BJ (cell line): ENCODE data around the gene JMJD1C. TPM values are rescaled to one million over a fixed set of nuclear protein-coding genes. Genes with fewer than 3 reads are reported as not detected.

Experiments
- CTCF ChIA-PET: fragments of 350-600 bp; formaldehyde crosslinking; extraction: SDS; loops from one replicate; lab custom pipeline; 2021; ENCODE audit warnings: antibody characterized with exemption, inconsistent platforms; lab: Yijun Ruan, JAX
- POLR2A ChIA-PET: fragments of 300-600 bp; sonication (Branson Sonifier 250); formaldehyde crosslinking; extraction: SDS; loops from one replicate; lab custom pipeline; 2021; ENCODE audit warnings: antibody characterized with exemption; lab: Charles Lee
- DNase-seq: peaks from one replicate; pipeline ENCODE4 v3.0.0-alpha.2; 2011; ENCODE audit warnings: low read depth
- H3K27me3 ChIP-seq: 2 replicates; pipeline ENCODE4 v1.6.0; 2011; ENCODE audit warnings: low read length; ENCODE audit not compliant: control insufficient read depth, insufficient read depth
- H3K36me3 ChIP-seq: 2 replicates; pipeline ENCODE4 v1.5.1; 2011; ENCODE audit warnings: low read length; ENCODE audit not compliant: control insufficient read depth, insufficient read depth
- H3K4me3 ChIP-seq: 2 replicates; pipeline ENCODE4 v1.5.1; 2011; ENCODE audit warnings: low read depth, mild to moderate bottlenecking, control low read depth, low read length
- CTCF ChIP-seq: IDR thresholded peaks from 2 replicates; pipeline ENCODE4 v1.5.1; 2011; ENCODE audit warnings: low read depth, mild to moderate bottlenecking, control low read depth, inconsistent platforms, low read length, moderate library complexity; ENCODE audit not compliant: insufficient read depth
- polyA plus RNA-seq: library from polyadenylated mRNA; depleted of rRNA; stranded (reverse); fragments of >200 nt; gene quantifications from 2 replicates; pipeline ENCODE4 v1.2.3, GENCODE V29; 2011

JMJD1C gene
- polyA plus RNA-seq, 1 experiment = 14.2 TPM

- no peak for DNase-seq
- ChIA-PET POLR2A (no interaction called here), CTCF (no interaction called here)
- Histone ChIP-seq H3K36me3 (no peaks in the 10 kb centered on the region), H3K27me3 (no peaks in the 10 kb centered on the region), H3K4me3 (no peak overlapping the region)
- no peak for TF ChIP-seq CTCF
Measured at GRCh38 chr10:63415640-63416244, 50.0 kb downstream of the JMJD1C start.

- CTCF ChIA-PET = no interaction called here
- no peak for TF ChIP-seq CTCF
- Histone ChIP-seq H3K4me3 (no peak overlapping the region), H3K27me3 (no peaks in the 10 kb centered on the region), H3K36me3 (no peaks in the 10 kb centered on the region)
- POLR2A ChIA-PET = no interaction called here
- no peak for DNase-seq
Measured at GRCh38 chr10:63414481-63415260, 51.1 kb downstream of the JMJD1C start.

- Histone ChIP-seq H3K27me3 (no peaks in the 10 kb centered on the region), H3K36me3 (no peaks in the 10 kb centered on the region), H3K4me3 (no peak overlapping the region)
- CTCF ChIA-PET = no interaction called here
- no peak for DNase-seq
- POLR2A ChIA-PET = interaction anchor here (0.7 kb wide), 1 partner anchor 216 kb away, joined by 6 read pairs; no protein-coding TSS in a partner anchor
- TF ChIP-seq CTCF = no peak
Measured at GRCh38 chr10:63413429-63413828, 52.3 kb downstream of the JMJD1C start.

GRCh38 chr10:63412304-63412703, 53.5 kb downstream of the JMJD1C start:
- H3K4me3 ChIP-seq = no peak overlapping the region
- TF ChIP-seq CTCF = no peak
- no peak for DNase-seq
- no peaks in the 10 kb centered on the region for H3K27me3 ChIP-seq
- no peaks in the 10 kb centered on the region for H3K36me3 ChIP-seq
- CTCF ChIA-PET = no interaction called here
- POLR2A ChIA-PET = interaction anchor here (0.5 kb wide), 1 partner anchor 23 kb away, joined by 3 read pairs; no protein-coding TSS in a partner anchor

- TF ChIP-seq CTCF = no peak
- Histone ChIP-seq H3K4me3 (no peak overlapping the region), H3K27me3 (no peaks in the 10 kb centered on the region), H3K36me3 (no peaks in the 10 kb centered on the region)
- DNase-seq = no peak
- ChIA-PET POLR2A (no interaction called here), CTCF (no interaction called here)
Measured at GRCh38 chr10:63410633-63411032, 55.1 kb downstream of the JMJD1C start.
